ENCODE data around the gene PKP4. TPM values are rescaled to one million over a fixed set of nuclear protein-coding genes. Genes with fewer than 3 reads are reported as not detected.
A peak's percentile ranks its signal among the peaks of the same experiment; 100 is the strongest.

PKP4 gene
- total and polyA plus RNA-seq, 9 donors, result 22.8 to 31.1 (median 24.8) TPM

DNA sequence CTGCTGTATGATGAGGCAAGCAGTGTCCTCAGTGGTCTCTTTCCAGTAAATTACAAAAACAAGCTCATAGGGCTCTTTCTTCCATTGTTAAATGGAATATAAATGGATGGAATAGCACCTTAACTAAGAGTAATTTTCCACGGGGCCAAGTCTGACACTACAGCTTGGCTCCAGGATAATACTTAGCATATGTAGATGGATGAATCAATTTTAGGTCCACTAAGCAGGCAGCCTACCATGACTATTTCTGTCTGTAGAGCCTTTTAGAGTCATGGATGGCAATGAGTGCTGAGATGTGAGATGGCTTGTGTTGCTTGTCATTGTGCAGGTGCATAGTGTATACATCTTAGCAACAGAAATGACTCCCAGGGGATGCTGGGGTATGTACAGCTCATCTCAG, 125.9 kb downstream of the PKP4 start:
- Histone ChIP-seq H3K36me3 (ENCODE audit: control insufficient read depth, insufficient read depth, low read length) (no peaks in the 10 kb centered on the region), H3K27ac (ENCODE audit: low read length) (no peak overlapping the region), H3K9me3 (replicated peaks; ENCODE audit: control insufficient read depth, low read depth, low read length) (peaks cover 2% of the 10 kb centered on the region), H3K4me3 (ENCODE audit: low read length) (no peak overlapping the region), H3K27me3 (ENCODE audit: control insufficient read depth, insufficient read depth, low read length) (no peaks in the 10 kb centered on the region), H3K4me1 (ENCODE audit: control insufficient read depth, insufficient read depth, low read length) (no peaks in the 10 kb centered on the region)
- DNase-seq, result no peak
- 100% methylated on average over 1 of the region's 1 CpG for WGBS (ENCODE audit: insufficient coverage)

DNA sequence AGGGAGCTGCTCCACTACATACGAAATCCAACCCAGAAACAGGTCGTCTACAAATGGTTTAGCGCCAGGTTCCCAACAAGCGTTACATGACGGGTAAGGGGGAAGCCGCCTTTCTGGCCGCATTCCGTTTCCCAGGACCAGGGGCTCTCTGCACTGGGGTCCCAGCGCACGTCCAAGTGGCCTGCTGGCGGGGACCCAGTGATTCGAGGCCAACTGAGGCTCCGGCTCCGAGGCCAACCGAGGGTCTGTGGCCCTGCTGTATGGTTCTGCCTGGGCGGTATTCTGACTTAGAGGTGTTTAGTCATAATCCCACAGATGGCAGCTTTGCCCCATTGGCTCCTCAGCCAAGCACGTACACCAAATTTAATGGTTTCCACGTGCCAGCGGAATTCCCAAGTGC, 127.2 kb downstream of the PKP4 start:
- Histone ChIP-seq H3K9me3 (replicated peaks; ENCODE audit: control insufficient read depth, low read depth, low read length) (peaks cover 2% of the 10 kb centered on the region), H3K27me3 (ENCODE audit: control insufficient read depth, insufficient read depth, low read length) (no peaks in the 10 kb centered on the region), H3K27ac (ENCODE audit: low read length) (no peak overlapping the region), H3K4me3 (ENCODE audit: low read length) (no peak overlapping the region), H3K36me3 (ENCODE audit: control insufficient read depth, insufficient read depth, low read length) (no peaks in the 10 kb centered on the region), H3K4me1 (ENCODE audit: control insufficient read depth, insufficient read depth, low read length) (no peaks in the 10 kb centered on the region)
- WGBS (ENCODE audit: insufficient coverage), result over 99% methylated on average over 19 of the region's 19 CpGs
- DNase-seq, result no peak

DNA sequence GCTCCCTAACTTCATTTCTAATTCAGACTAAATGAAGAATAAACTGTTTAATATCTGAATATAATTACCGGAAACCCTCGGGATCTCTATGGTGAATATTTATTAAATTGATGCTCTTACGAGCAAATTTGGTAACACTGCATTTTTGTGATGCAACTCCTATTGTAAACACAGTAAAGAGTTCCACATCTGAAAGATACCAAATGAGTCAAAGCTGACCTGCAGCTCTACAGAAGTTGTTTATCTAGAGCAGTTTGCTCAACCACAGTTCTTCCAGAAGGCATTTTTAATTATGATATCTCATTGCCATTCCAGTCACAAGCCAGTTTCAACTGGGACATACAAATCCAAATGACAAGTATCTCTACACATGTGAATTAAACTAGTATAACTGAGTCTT, 129.7 kb downstream of the PKP4 start:
- WGBS (ENCODE audit: insufficient coverage), result no CpG with 5 or more reads among the region's 3 CpGs
- no peaks in the 10 kb centered on the region for H3K4me1 ChIP-seq (ENCODE audit: control insufficient read depth, insufficient read depth, low read length)

GRCh38 chr2:158589303-158589702, 132.6 kb downstream of the PKP4 start:
- 100% methylated on average over 2 of the region's 4 CpGs for WGBS (ENCODE audit: insufficient coverage)

More for the DNA sequence above, 129.7 kb downstream of the PKP4 start:
- no peaks in the 10 kb centered on the region for H3K36me3 ChIP-seq (ENCODE audit: control insufficient read depth, insufficient read depth, low read length)
- no peak overlapping the region for H3K4me3 ChIP-seq (ENCODE audit: low read length)
- no peaks in the 10 kb centered on the region for H3K27me3 ChIP-seq (ENCODE audit: control insufficient read depth, insufficient read depth, low read length)
- no peak for DNase-seq
- H3K9me3 ChIP-seq (replicated peaks; ENCODE audit: control insufficient read depth, low read depth, low read length), result peaks cover 2% of the 10 kb centered on the region
- H3K27ac ChIP-seq (ENCODE audit: low read length), result no peak overlapping the region

GRCh38 chr2:158598862-158599517, 142.2 kb downstream of the PKP4 start:
- no peak overlapping the region for H3K27ac ChIP-seq (ENCODE audit: low read length)

More at GRCh38 chr2:158589303-158589702, 132.6 kb downstream of the PKP4 start:
- Histone ChIP-seq H3K9me3 (replicated peaks; ENCODE audit: control insufficient read depth, low read depth, low read length) (no peaks in the 10 kb centered on the region), H3K36me3 (ENCODE audit: control insufficient read depth, insufficient read depth, low read length) (no peaks in the 10 kb centered on the region), H3K4me3 (ENCODE audit: low read length) (no peak overlapping the region), H3K27me3 (ENCODE audit: control insufficient read depth, insufficient read depth, low read length) (no peaks in the 10 kb centered on the region), H3K27ac (ENCODE audit: low read length) (no peak overlapping the region), H3K4me1 (ENCODE audit: control insufficient read depth, insufficient read depth, low read length) (no peaks in the 10 kb centered on the region)
- DNase-seq, result no peak

DNA sequence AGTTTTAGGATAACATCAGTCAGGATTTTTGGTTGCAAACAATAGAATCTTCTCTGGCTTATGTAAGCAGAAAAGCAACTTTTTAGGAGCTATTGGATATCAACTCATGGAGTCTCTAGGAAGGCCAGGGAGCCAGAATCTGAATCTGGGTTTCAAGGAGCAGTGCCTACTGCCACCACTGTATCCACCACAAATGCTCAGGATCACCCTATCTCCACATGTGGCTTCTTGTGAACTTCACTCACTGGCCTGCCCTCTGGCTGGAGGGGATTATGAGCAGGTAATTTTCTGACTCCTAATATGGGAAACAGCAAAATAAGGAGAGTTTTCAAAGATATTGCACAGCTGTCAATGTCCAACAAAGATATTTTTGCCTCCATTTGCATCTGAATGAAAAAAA, 142.9 kb downstream of the PKP4 start:
- H3K36me3 ChIP-seq (ENCODE audit: control insufficient read depth, insufficient read depth, low read length), result peaks cover 2% of the 10 kb centered on the region
- no peaks in the 10 kb centered on the region for H3K9me3 ChIP-seq (replicated peaks; ENCODE audit: control insufficient read depth, low read depth, low read length)
- H3K4me1 ChIP-seq (ENCODE audit: control insufficient read depth, insufficient read depth, low read length), result no peaks in the 10 kb centered on the region
- DNase-seq, result no peak
- no peak overlapping the region for H3K27ac ChIP-seq (ENCODE audit: low read length)
- H3K27me3 ChIP-seq (ENCODE audit: control insufficient read depth, insufficient read depth, low read length), result no peaks in the 10 kb centered on the region
- H3K4me3 ChIP-seq (ENCODE audit: low read length), result no peak overlapping the region

More at GRCh38 chr2:158598862-158599517, 142.2 kb downstream of the PKP4 start:
- Histone ChIP-seq H3K27me3 (ENCODE audit: control insufficient read depth, insufficient read depth, low read length) (no peaks in the 10 kb centered on the region), H3K4me1 (ENCODE audit: control insufficient read depth, insufficient read depth, low read length) (no peaks in the 10 kb centered on the region), H3K4me3 (ENCODE audit: low read length) (no peak overlapping the region), H3K9me3 (replicated peaks; ENCODE audit: control insufficient read depth, low read depth, low read length) (no peaks in the 10 kb centered on the region), H3K36me3 (ENCODE audit: control insufficient read depth, insufficient read depth, low read length) (peaks cover 1% of the 10 kb centered on the region)
- WGBS (ENCODE audit: insufficient coverage), result 77% methylated on average over 2 of the region's 3 CpGs
- DNase-seq, result no peak

- H3K27ac ChIP-seq (ENCODE audit: low read length), result no peak overlapping the region
- H3K4me3 ChIP-seq (ENCODE audit: low read length), result no peak overlapping the region
- peak; percentile 66 for DNase-seq
- H3K36me3 ChIP-seq (ENCODE audit: control insufficient read depth, insufficient read depth, low read length), result peaks cover 2% of the 10 kb centered on the region
- H3K4me1 ChIP-seq (ENCODE audit: control insufficient read depth, insufficient read depth, low read length), result no peaks in the 10 kb centered on the region
- H3K27me3 ChIP-seq (ENCODE audit: control insufficient read depth, insufficient read depth, low read length), result no peaks in the 10 kb centered on the region
- no peaks in the 10 kb centered on the region for H3K9me3 ChIP-seq (replicated peaks; ENCODE audit: control insufficient read depth, low read depth, low read length)
- no CpG with 5 or more reads among the region's 3 CpGs for WGBS (ENCODE audit: insufficient coverage)
These were observed 143.5 kb downstream of the PKP4 start for GRCh38 chr2:158600155-158600802.

- 83% methylated on average over 1 of the region's 2 CpGs for WGBS (ENCODE audit: insufficient coverage)
- peaks cover 2% of the 10 kb centered on the region for H3K36me3 ChIP-seq (ENCODE audit: control insufficient read depth, insufficient read depth, low read length)
These were observed 145.3 kb downstream of the PKP4 start for GRCh38 chr2:158602027-158602426.

DNA sequence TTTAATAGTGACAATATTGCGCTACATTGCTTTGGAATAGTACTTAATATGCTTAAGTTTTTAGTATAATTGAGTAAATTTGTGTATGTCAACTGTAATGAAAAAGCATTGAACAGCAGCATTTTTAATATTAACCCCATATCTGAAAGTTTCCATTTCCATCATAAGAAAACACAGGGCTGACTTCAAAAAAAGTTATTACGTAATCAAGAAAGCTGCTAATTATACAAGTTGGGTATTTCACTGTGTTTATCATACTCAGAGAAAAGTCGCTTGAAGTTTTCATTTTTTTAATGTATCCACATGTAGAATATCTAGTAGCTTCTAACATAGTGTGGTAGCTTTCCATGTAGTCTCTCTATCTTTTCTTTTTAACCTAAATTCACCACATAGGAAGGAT, 146.5 kb downstream of the PKP4 start:
- DNase-seq, result no peak
- no peak overlapping the region for H3K4me3 ChIP-seq (ENCODE audit: low read length)
- no CpG with 5 or more reads among the region's 3 CpGs for WGBS (ENCODE audit: insufficient coverage)
- H3K27ac ChIP-seq (ENCODE audit: low read length), result no peak overlapping the region
- H3K9me3 ChIP-seq (replicated peaks; ENCODE audit: control insufficient read depth, low read depth, low read length), result no peaks in the 10 kb centered on the region
- no peaks in the 10 kb centered on the region for H3K4me1 ChIP-seq (ENCODE audit: control insufficient read depth, insufficient read depth, low read length)
- peaks cover 2% of the 10 kb centered on the region for H3K36me3 ChIP-seq (ENCODE audit: control insufficient read depth, insufficient read depth, low read length)
- H3K27me3 ChIP-seq (ENCODE audit: control insufficient read depth, insufficient read depth, low read length), result no peaks in the 10 kb centered on the region

More at GRCh38 chr2:158602027-158602426, 145.3 kb downstream of the PKP4 start:
- Histone ChIP-seq H3K4me1 (ENCODE audit: control insufficient read depth, insufficient read depth, low read length) (no peaks in the 10 kb centered on the region), H3K4me3 (ENCODE audit: low read length) (no peak overlapping the region), H3K27me3 (ENCODE audit: control insufficient read depth, insufficient read depth, low read length) (no peaks in the 10 kb centered on the region), H3K9me3 (replicated peaks; ENCODE audit: control insufficient read depth, low read depth, low read length) (no peaks in the 10 kb centered on the region), H3K27ac (ENCODE audit: low read length) (no peak overlapping the region)
- DNase-seq, result no peak

GRCh38 chr2:158603986-158604385, 147.2 kb downstream of the PKP4 start:
- 100% methylated on average over 1 of the region's 6 CpGs for WGBS (ENCODE audit: insufficient coverage)

More at GRCh38 chr2:158603986-158604385, 147.2 kb downstream of the PKP4 start:
- no peaks in the 10 kb centered on the region for H3K27me3 ChIP-seq (ENCODE audit: control insufficient read depth, insufficient read depth, low read length)
- no peak for DNase-seq
- H3K9me3 ChIP-seq (replicated peaks; ENCODE audit: control insufficient read depth, low read depth, low read length), result no peaks in the 10 kb centered on the region
- H3K4me3 ChIP-seq (ENCODE audit: low read length), result no peak overlapping the region
- H3K36me3 ChIP-seq (ENCODE audit: control insufficient read depth, insufficient read depth, low read length), result peaks cover 2% of the 10 kb centered on the region
- no peak overlapping the region for H3K27ac ChIP-seq (ENCODE audit: low read length)
- H3K4me1 ChIP-seq (ENCODE audit: control insufficient read depth, insufficient read depth, low read length), result no peaks in the 10 kb centered on the region

Data from muscle of leg (tissue), 11 donors.